ENCODE data around the gene RNGTT. TPM values are rescaled to one million over a fixed set of nuclear protein-coding genes. Genes with fewer than 3 reads are reported as not detected.

The RNGTT gene
- total and polyA plus RNA-seq, 10 of the 15 experiments (the other 5 are each of a cell fraction or from before 2014, with no cell fraction given): 7.7 to 30.4 (median 22.2) TPM

DNA sequence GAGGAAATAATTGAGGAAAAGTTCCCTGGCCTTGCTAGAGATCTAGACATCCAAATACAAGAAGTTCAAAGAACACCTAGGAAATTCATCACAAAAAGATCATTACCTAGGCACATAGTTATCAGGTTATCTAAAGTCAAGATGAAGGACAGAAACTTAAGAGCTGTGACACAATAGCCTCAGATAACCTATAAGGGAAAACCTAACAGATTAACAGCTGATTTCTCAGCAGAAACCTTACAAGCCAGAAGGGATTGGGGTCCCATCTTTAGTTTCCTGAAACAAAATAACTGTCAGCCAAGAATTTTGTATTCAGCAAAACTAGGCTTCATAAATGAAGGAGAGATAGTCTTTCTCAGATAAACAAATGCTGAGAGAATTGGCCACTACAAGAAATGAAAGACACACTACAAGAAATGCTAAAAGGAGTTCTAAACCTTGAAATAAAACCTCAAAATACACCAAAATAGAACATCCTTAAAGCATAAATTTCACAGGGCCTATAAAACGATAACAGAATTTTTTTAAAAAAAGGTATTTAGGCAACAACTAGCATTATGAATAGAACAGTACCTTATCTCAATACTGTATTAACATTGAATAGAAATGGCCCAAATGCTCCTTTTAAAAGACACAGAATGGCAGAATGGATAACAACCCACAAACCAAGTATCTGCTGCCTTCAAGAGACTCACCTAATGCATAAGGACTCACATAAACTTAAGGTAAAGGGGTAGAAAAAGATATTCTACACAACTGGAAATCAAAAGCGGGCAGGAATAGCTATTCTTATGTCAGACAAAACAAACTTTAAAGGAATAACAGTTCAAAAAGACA is 9.7 kb downstream of the RNGTT start:
- FAIRE-seq: no peak
- H3K4me1 ChIP-seq (ENCODE audit: control insufficient read depth, insufficient read depth, low read length): no peaks in the 10 kb centered on the region
- no peak overlapping the region for H3K27ac ChIP-seq (ENCODE audit: control insufficient read depth, insufficient read depth)
- TF ChIP-seq SIX5 (IDR thresholded peaks at IDR 0.05; ENCODE audit: low read depth, low read length, severe bottlenecking): no peak
- no peak for TF ChIP-seq IKZF2 (IDR thresholded peaks at IDR 0.05)
- no peak for TF ChIP-seq SMARCA5 (IDR thresholded peaks at IDR 0.05)
- TF ChIP-seq TCF12 (IDR thresholded peaks at IDR 0.05; ENCODE audit: low read depth, low read length): no peak
- TF ChIP-seq ZNF384 (IDR thresholded peaks at IDR 0.05; ENCODE audit: borderline replicate concordance, low read depth, low read length): no peak
- TF ChIP-seq GATAD2B (conservative IDR thresholded peaks at IDR 0.05; ENCODE audit: low read depth): no peak
- no peak for TF ChIP-seq POLR2AphosphoS2 (IDR thresholded peaks at IDR 0.05; ENCODE audit: low read depth, low read length)
- TF ChIP-seq KLF5 (IDR thresholded peaks at IDR 0.05; ENCODE audit: partially characterized antibody): no peak
- no peak for TF ChIP-seq SREBF2 (IDR thresholded peaks at IDR 0.05; ENCODE audit: low read length)
- TF ChIP-seq BACH1 (IDR thresholded peaks at IDR 0.05; ENCODE audit: borderline replicate concordance): no peak
- TF ChIP-seq YY1 (IDR thresholded peaks at IDR 0.05; ENCODE audit: low read depth, low read length): no peak
- TF ChIP-seq PML (IDR thresholded peaks at IDR 0.05; ENCODE audit: low read length): no peak
- no peak for TF ChIP-seq MYC (IDR thresholded peaks at IDR 0.05; ENCODE audit: insufficient read depth, insufficient read length, insufficient replicate concordance, low read length, severe bottlenecking)
- TF ChIP-seq TBL1XR1 (IDR thresholded peaks at IDR 0.05; ENCODE audit: low read depth, low read length): no peak
- WGBS (ENCODE audit: insufficient coverage, insufficient replicate concordance, low lambda C conversion rate, missing lambda C conversion rate): 95% methylated on average over 2 of the region's 2 CpGs
- H4K20me1 ChIP-seq (ENCODE audit: control insufficient read depth, insufficient read depth): no peaks in the 10 kb centered on the region; the same call in 1 of the 2 replicates
- ChIA-PET POLR2A (no interaction called here), SMC1A (ENCODE audit: uncharacterized antibody, unreplicated experiment) (interaction anchor here (0.6 to 1.7 kb wide), 3 partner anchors 14 to 83 kb away, joined by 3 to 4 read pairs (median 3); no protein-coding TSS in a partner anchor), CTCF (interaction anchor here (0.7 to 1.0 kb wide), 2 partner anchors 14 to 29 kb away, joined by 3 to 6 read pairs; no protein-coding TSS in a partner anchor), RAD21 (ENCODE audit: unreplicated experiment) (interaction anchor here (1.4 kb wide), 1 partner anchor 10 kb away, joined by 5 read pairs; the partner anchor contains the start of gene RNGTT)
- 0 out of 4 replicates have a peak, but pooled peaks cover 2 to 3% of the 10 kb centered on the region in 2 experiments for H3K36me3 ChIP-seq (ENCODE audit: control insufficient read depth in 2 of 2, insufficient read depth in 2 of 2, low read length in 1 of 2)
- ATAC-seq: no peak
- no peak overlapping the region for H3K9ac ChIP-seq (ENCODE audit: control insufficient read depth, insufficient read depth, low read length)
- no TSS peak for BruUV-seq (replicated peaks)
- peaks cover 46% of the 10 kb centered on the region for H3K79me2 ChIP-seq (ENCODE audit: control insufficient read depth, insufficient read depth, low read length)
- peaks cover 10% of the 10 kb centered on the region; the same call in 2 of the 3 replicates for H3K9me3 ChIP-seq (replicated peaks; ENCODE audit: control insufficient read depth, insufficient read depth, low read length)
- in situ Hi-C loops (cut with MboI): no loop called here
- intact Hi-C loops (cut with micrococcal nuclease; ENCODE audit: unreplicated experiment): no loop called here
- no peak overlapping the region for H2AFZ ChIP-seq (ENCODE audit: control insufficient read depth, low read depth, low read length)
- no peak overlapping the region for H3K4me3 ChIP-seq
- H3K27me3 ChIP-seq (replicated peaks in 1 of 2; ENCODE audit: control insufficient read depth in 2 of 2, insufficient read depth in 2 of 2, low read length in 1 of 2): no peaks in the 10 kb centered on the region
- DNase-seq (ENCODE audit: low read depth, low spot score): no peak
- H3K4me2 ChIP-seq (ENCODE audit: control insufficient read depth, insufficient read depth): no peak overlapping the region
